ENCODE measurements around the gene ARFGAP2.

The ARFGAP2 gene

DNA sequence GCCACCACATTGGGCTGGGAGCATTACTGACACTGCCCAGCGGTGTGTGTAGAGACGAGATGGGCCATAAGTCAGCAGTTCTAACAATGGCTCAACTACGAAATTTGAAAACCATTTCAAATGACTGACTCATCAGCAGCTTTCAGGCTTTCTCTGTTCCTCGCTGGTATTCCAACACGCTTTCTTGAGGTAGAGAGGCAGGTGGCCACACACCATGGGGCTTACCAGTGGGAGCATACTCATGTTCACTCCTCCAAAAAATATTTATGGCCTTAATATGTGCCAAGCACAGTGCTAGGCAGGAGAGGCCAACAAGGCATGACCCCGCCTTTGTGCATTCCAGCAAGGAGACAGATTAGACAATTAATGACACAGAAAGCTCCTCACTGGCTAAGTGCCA lies 20.3 kb downstream of the ARFGAP2 start:
- no peak for DNase-seq (ENCODE audit: low read depth in 2 of 2)
- H3K4me3 ChIP-seq (replicated peaks in 1 of 2; ENCODE audit: low read depth in 2 of 2, low read length in 2 of 2): no peak overlapping the region
- TF ChIP-seq, protein P1, sequence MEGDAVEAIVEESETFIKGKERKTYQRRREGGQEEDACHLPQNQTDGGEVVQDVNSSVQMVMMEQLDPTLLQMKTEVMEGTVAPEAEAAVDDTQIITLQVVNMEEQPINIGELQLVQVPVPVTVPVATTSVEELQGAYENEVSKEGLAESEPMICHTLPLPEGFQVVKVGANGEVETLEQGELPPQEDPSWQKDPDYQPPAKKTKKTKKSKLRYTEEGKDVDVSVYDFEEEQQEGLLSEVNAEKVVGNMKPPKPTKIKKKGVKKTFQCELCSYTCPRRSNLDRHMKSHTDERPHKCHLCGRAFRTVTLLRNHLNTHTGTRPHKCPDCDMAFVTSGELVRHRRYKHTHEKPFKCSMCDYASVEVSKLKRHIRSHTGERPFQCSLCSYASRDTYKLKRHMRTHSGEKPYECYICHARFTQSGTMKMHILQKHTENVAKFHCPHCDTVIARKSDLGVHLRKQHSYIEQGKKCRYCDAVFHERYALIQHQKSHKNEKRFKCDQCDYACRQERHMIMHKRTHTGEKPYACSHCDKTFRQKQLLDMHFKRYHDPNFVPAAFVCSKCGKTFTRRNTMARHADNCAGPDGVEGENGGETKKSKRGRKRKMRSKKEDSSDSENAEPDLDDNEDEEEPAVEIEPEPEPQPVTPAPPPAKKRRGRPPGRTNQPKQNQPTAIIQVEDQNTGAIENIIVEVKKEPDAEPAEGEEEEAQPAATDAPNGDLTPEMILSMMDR (IDR thresholded peaks at IDR 0.05; ENCODE audit: low read depth, low read length): no peak

DNA sequence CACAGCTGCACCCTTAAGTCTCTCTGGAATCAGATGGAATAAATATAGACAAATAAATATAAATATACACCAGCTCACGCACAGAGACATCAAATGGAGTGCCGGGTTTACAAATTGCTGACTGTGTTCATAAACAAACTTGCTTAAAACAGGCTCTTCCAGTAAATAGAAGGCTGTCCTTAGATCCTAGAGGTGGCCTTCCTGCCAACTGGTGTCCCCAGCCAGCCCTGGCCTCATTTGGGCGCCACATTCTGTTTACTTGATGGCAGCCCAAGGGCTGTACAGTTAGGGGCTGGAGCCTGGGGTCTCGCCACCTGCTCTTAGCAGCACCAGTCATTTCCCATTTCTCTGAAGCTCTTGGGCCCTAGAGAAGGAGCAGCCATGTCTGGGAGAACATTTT lies 20.8 kb downstream of the ARFGAP2 start:
- DNase-seq (ENCODE audit: low read depth in 2 of 2): no peak
- H3K4me3 ChIP-seq (replicated peaks in 1 of 2; ENCODE audit: low read depth in 2 of 2, low read length in 2 of 2): no peak overlapping the region
- TF ChIP-seq, protein P1 (IDR thresholded peaks at IDR 0.05; ENCODE audit: low read depth, low read length): no peak

DNA sequence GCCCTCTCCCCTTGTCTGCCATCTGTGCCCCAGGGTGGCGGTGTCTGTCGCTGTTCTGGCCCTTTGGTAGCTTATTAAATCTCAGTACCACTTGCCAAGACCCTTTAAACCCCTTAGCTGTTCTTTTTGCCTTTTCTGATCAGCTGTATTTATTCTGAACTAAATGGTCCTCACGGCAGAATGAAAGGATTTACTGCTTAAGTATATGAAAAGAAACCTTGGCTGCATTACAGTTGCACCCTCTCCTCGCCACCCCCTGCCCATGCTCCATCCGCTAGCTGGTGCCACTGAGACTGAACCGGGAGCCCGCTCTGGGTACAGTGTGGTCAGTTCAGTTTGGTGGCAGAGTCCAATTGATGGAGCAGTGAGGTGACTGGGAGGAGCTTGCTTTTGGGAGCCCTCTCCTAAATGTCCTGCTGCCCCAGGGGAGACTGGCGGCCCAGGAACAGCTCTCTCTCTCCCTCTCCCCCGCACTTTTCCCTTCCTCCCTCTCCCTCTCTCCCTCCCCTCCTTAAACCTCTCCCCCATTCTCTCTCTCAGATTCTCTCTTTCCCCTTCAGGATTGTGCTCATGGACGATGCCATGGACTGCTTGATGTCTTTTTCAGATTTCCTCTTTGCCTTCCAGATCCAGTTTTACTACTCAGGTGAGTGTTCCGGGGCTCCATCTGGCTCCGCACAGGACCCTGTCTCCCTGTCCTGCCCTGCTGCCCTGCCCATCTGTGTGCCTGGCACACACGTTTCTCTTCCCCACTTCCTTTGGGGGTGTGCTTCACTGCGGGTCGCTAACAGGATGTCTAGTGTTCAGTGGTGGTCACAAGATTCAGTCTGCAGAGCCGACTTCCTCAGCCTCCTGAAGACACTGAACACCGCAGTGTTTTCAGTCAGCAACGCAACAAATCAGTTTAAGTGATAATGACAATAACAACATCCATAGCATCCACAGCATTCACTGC lies 21.8 kb downstream of the ARFGAP2 start:
- DNase-seq (ENCODE audit: low read depth in 2 of 2): no peak
- no peak overlapping the region for H3K4me3 ChIP-seq (replicated peaks in 1 of 2; ENCODE audit: low read depth in 2 of 2, low read length in 2 of 2)
- TF ChIP-seq, protein P1 (IDR thresholded peaks at IDR 0.05; ENCODE audit: low read depth, low read length): no peak

DNA sequence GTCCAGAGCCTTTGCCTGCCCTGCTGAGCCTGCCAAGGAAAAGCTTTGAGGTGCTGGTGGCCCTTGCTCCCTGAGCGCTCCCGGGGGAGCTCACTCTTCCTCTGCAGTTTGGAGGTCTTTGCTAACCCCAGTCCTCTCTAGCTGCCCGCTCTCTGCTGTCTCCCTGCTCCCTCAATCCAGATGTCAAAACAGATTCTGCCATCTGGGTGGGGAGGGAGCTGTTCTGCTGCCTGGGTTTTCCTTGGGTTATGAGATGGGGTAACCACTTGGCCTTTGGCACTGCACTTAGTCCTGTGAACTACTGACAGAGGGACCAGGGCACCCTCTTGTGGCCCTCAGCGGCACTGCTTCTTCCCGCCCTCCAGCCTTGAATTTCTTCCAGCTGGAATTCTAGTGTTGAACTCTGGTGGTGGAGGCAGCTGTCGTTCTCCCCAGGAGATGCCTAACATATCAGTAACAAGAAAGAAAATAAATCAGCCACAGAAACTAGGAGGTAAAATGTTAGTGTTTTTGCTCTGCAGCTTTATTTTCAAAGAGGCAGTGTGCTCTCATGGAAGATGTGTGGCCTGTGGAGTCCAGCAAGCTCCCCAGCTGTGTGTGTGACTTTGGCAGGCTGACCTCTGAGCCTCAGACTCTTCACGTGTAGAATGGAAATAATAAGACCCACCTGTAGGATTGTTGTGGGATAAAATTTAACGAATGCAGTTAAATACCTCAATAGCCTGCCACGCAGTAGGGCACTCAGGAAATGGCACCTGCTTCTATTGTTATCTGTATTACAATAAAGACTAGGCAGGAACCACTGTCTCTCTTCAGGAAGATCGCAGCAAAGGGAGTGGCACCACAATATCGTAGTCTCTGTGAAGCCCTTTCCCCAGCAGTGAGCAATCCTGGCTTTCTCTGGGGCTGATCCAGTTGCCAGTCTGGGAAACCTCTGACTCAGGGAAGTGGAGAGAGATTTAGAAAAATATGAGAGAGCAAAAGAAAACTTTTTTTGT lies 23.4 kb downstream of the ARFGAP2 start:
- H3K4me3 ChIP-seq (replicated peaks in 1 of 2; ENCODE audit: low read depth in 2 of 2, low read length in 2 of 2): no peak overlapping the region
- peak; percentile 84 to 88 for DNase-seq (ENCODE audit: low read depth in 2 of 2)
- TF ChIP-seq, protein P1 (IDR thresholded peaks at IDR 0.05; ENCODE audit: low read depth, low read length): peak; percentile 99

DNA sequence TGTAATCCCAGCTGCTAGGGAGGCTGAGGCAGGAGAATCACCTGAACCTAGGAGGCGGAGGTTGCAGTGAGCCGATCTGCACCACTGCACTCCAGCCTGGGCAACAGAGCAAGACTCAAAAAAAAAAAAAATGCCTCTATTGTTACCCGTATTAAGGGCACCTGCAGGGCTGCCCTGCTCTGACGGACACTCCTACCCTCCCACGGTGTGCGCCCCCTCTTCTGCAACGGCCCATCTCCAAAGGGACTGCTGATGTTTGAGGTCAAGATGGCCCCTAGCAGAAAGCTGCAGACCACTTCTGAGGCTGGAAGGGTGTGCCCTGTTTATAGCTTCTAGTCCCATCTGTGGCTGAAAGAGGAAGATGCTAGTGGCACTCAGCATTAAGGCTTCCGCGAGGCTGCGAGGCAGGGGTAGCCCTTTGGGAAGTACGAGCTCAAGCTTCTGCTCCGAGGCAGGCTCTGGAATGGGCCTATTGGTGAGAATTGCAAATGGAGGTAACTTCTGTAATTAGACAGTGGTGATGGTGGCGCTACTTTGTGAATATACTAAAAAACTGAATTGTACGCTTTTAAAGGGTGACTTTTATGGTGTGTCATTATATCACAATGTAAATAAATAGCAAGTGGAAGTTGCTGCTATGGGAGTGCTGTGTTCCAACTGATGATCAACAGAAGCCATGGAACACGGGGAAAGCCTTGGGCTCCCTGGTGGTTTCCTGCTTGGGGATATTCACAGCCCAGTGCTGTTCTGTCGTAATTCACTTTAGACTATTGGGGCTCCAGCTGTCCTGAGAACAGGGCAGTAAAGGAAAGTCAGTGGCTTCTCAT lies 24.3 kb downstream of the ARFGAP2 start:
- no peak overlapping the region for H3K4me3 ChIP-seq (replicated peaks in 1 of 2; ENCODE audit: low read depth in 2 of 2, low read length in 2 of 2)
- no peak for DNase-seq (ENCODE audit: low read depth in 2 of 2)
- TF ChIP-seq, protein P1 (IDR thresholded peaks at IDR 0.05; ENCODE audit: low read depth, low read length): no peak

DNA sequence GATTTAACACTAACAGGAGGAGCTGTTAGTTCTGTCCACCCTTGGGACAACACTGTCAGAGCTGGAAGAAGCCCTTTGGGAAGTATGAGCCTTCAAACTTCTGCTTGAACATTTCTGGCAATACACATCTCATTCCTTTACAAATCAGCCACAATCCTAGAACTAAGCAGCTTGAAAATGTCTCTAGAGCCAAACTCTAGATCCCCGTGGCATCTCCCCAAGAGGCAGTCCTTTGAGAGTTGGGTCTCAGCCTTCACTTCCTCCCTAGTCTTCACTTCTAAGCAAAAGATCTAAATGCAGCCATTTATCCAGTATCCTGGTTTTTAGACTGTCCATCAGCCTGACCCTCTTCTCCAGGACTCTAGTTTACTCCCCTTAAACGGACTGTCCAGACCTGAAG lies 26.9 kb downstream of the ARFGAP2 start:
- TF ChIP-seq, protein P1 (IDR thresholded peaks at IDR 0.05; ENCODE audit: low read depth, low read length): no peak
- no peak overlapping the region for H3K4me3 ChIP-seq (replicated peaks in 1 of 2; ENCODE audit: low read depth in 2 of 2, low read length in 2 of 2)
- peak in 1 of 2 donors; percentile 54 for DNase-seq (ENCODE audit: low read depth in 2 of 2)
